Aorta (tissue), 5 donors: ENCODE data around the gene PURA. TPM values are rescaled to one million over a fixed set of nuclear protein-coding genes. Genes with fewer than 3 reads are reported as not detected.

Experiments used
- ATAC-seq: fragments of 200-7000 bp; cut with Tn5 transposase; one replicate; pipeline ENCODE4 v1.9.1; 2022; ENCODE audit warnings: moderate library complexity; ENCODE audit not compliant: low FRiP score
- DNase-seq, 2 donors: peaks; one replicate each; pipeline ENCODE4 v3.0.0-alpha.2; 2020
- H3K27ac ChIP-seq, 2 donors: one replicate each; pipeline ENCODE4 v1.5.1; 2013; ENCODE audit warnings: low read length in 2 of 2, mild to moderate bottlenecking in 2 of 2, moderate library complexity in 2 of 2, control low read depth in 1 of 2, inconsistent platforms in 1 of 2, low read depth in 1 of 2
- H3K27me3 ChIP-seq, 2 donors: one replicate each; pipeline ENCODE4 v1.6.1; 2013; ENCODE audit warnings: control low read depth in 1 of 2, low read length in 1 of 2, mild to moderate bottlenecking in 1 of 2, moderate library complexity in 1 of 2; ENCODE audit not compliant: insufficient read depth in 2 of 2, control insufficient read depth in 1 of 2
- H3K36me3 ChIP-seq, 2 donors: one replicate each; pipeline ENCODE4 v1.6.1; 2013; ENCODE audit warnings: control low read depth in 1 of 2, low read length in 1 of 2, mild to moderate bottlenecking in 1 of 2; ENCODE audit not compliant: insufficient read depth in 2 of 2, control insufficient read depth in 1 of 2
- H3K4me1 ChIP-seq, 2 donors: one replicate each; pipeline ENCODE4 v1.6.1; 2013; ENCODE audit warnings: low read length in 2 of 2, control low read depth in 1 of 2, mild to moderate bottlenecking in 1 of 2, moderate library complexity in 1 of 2; ENCODE audit not compliant: insufficient read depth in 2 of 2, control insufficient read depth in 1 of 2
- H3K4me3 ChIP-seq, 2 donors: one replicate each; pipeline ENCODE4 v1.5.1; 2013; ENCODE audit warnings: low read length in 2 of 2, control low read depth in 1 of 2, mild to moderate bottlenecking in 1 of 2
- H3K9me3 ChIP-seq: one replicate; pipeline ENCODE4 v1.6.1; 2013; ENCODE audit warnings: mild to moderate bottlenecking, low read length; ENCODE audit not compliant: control insufficient read depth
- WGBS, 2 donors: extraction: QIAGEN DNeasy Blood & Tissue Kit; methylation state at CpG; one replicate each; pipeline ENCODE4 v1.1.7; 2013; 5-methylcytosine and 5-hydroxymethylcytosine counted together
- intact Hi-C, 2 donors: fragments of 100-400 bp; cut with DNase I; formaldehyde crosslinking; loops; one replicate each; pipeline versions ENCODE4 v1.14.2 to v1.15.0; 2022
- long read RNA-seq, 2 donors: library from polyadenylated mRNA; unstranded; transcript quantifications; one replicate each; pipeline ENCODE4 v2.0.0, GENCODE V29; 2020 to 2021
- polyA plus RNA-seq, 2 donors: library from polyadenylated mRNA; stranded (reverse); fragments of 200-250 nt; gene quantifications; one replicate each; pipeline ENCODE4 v1.2.3, GENCODE V29; 2013
- total RNA-seq, 2 donors: library from RNA; stranded (reverse); fragmentation: NEBNext Ultra II Directional; extraction: Animal tissue kit (Norgen Biotek cat#: 25700); gene quantifications; one replicate each; pipeline ENCODE4 v1.2.1, GENCODE V29; 2021
- donor health status: healthy with polysubstance abuse.
- donor health status: Bipolar disorder and iron deficiency.
- donor health status: DM: no; HTN: no; CAD: no.
- donor health status: DM: no; HTN: no; CAD: no.
- donor health status: DM: yes; HTN: yes; CAD: no.

The PURA gene
- 10 to 100 TPM; 46.2 to 50.0 TPM for total RNA-seq
- polyA plus RNA-seq, result 10 to 100 TPM in 1 of 2 donors, 1 to 10 TPM in 1; 5.2 to 14.0 TPM
- long read RNA-seq, donor 1, full-length matches to known transcripts, result 30 of 31 reads
- long read RNA-seq, donor 1, partial matches to known transcripts, result 0 of 31 reads
- long read RNA-seq, donor 1, other reads (novel, unspliced or antisense), result 1 of 31 reads
- long read RNA-seq, donor 2, full-length matches to known transcripts, result 25 of 43 reads
- long read RNA-seq, donor 2, partial matches to known transcripts, result 0 of 43 reads
- long read RNA-seq, donor 2, other reads (novel, unspliced or antisense), result 18 of 43 reads

DNA sequence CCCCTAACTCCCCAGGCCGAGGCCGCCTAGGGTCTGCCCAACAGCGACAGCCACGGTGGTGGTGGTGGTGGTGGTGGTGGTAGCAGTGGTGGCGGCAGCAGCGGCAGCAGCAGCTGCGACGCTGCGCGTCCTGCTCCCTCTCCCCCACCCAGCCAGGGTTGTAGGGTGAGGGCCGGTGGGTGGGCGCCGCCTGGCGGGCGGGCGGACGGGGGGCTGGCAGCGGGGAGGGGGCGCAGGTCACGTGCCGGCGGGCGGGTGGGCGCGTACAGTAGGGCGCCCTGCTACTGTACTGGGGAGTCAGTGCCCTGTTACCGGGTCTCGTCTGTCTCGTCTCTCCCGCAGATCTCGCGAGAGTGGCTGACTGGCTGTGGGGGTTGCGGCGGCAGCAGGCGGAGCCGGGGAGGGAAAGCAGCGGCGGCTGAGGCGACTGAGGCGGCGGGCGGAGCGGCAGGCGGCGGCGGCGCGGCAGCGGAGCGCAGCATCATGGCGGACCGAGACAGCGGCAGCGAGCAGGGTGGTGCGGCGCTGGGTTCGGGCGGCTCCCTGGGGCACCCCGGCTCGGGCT, at the start of gene PURA:
Gene PURA (plus strand): TSS at position 411 of the 565 bp plus-strand sequence. CDS start 73 bp downstream, at position 484.
- ATAC-seq, result peak; percentile 96
- intact Hi-C loops, result loop anchor here (2.0 to 5.0 kb wide), 2 partner anchors 31 to 34 kb away; no protein-coding TSS in a partner anchor
- Histone ChIP-seq H3K27me3 (no peaks in the 10 kb centered on the region), H3K9me3 (no peaks in the 10 kb centered on the region), H3K4me3 (peak within 1 kb of the TSS; percentile 76 to 77), H3K4me1 (peaks cover 0 to 3% of the 10 kb centered on the region in 2 donors), H3K27ac (peak within 1 kb of the TSS; percentile 62 to 87), H3K36me3 (no peaks in the 10 kb centered on the region)
- peak; percentile 98 to 99 for DNase-seq
- 0% methylated on average over 19 to 60 of the region's 60 CpGs for WGBS, 2 donors

GRCh38 chr5:140072812-140073211, 41.1 kb upstream of the PURA start:
- Histone ChIP-seq H3K36me3 (no peaks in the 10 kb centered on the region), H3K27me3 (no peaks in the 10 kb centered on the region), H3K4me1 (no peaks in the 10 kb centered on the region), H3K9me3 (no peaks in the 10 kb centered on the region), H3K4me3 (no peak overlapping the region), H3K27ac (no peak overlapping the region)
- DNase-seq (no peak), ATAC-seq (no peak)
- intact Hi-C loops, result loop anchor here (1.0 to 5.0 kb wide), 2 partner anchors 69 to 84 kb away; no protein-coding TSS in a partner anchor
- WGBS, 2 donors, result 47 to 48% methylated on average over 10 of the region's 10 CpGs

GRCh38 chr5:140073296-140073695, 40.6 kb upstream of the PURA start:
- Histone ChIP-seq H3K36me3 (no peaks in the 10 kb centered on the region), H3K4me3 (no peak overlapping the region), H3K27ac (no peak overlapping the region), H3K4me1 (no peaks in the 10 kb centered on the region), H3K9me3 (no peaks in the 10 kb centered on the region), H3K27me3 (no peaks in the 10 kb centered on the region)
- ATAC-seq (no peak), DNase-seq (no peak)
- intact Hi-C loops, result loop anchor here (1.0 to 5.0 kb wide), 2 partner anchors 69 to 84 kb away; no protein-coding TSS in a partner anchor
- 13% methylated on average over 4 of the region's 4 CpGs for WGBS, 2 donors

DNA sequence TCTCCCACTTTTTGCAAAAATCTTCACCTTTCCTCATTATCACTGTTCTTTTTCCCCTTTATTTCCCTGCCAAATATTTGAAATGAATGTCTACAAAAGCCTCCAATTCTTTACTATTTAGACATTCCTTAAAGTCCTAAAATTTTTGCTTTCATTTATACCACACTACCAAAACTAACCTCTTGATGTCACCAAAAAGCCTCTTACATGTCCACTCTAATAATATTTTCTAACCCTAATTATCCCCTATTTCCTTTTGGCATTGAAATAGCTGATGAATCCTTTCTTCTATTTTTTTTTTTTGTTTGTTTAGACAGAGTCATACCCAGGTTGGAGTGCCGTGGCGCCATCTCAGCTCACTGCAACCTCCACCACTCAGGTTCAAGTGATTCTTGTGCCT, 38.5 kb upstream of the PURA start:
- Histone ChIP-seq H3K4me1 (no peaks in the 10 kb centered on the region), H3K9me3 (no peaks in the 10 kb centered on the region), H3K4me3 (no peak overlapping the region), H3K36me3 (no peaks in the 10 kb centered on the region), H3K27me3 (no peaks in the 10 kb centered on the region), H3K27ac (no peak overlapping the region)
- DNase-seq (no peak), ATAC-seq (no peak)
- 67 to 68% methylated on average over 2 of the region's 2 CpGs for WGBS, 2 donors
- intact Hi-C loops, result no loop called here

DNA sequence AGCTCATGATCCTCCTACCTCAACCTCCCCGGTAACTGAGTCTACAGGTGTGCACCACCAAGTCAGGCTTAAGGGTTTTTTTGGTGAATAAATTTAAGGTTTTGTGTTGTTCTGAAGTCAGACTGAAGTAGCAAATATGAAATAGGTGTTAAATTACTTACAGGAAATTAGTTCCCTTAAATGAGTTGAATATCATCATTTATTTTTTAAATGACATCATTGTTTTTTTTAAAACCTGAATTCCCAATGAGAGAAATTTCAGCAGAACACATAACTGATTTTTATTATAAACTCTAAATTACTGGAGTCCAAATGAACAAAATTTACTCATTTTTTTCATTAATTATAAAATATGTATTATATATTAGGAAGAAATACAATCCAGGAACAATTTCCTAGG, 37.8 kb upstream of the PURA start:
- ATAC-seq (no peak), DNase-seq (no peak)
- Histone ChIP-seq H3K27ac (no peak overlapping the region), H3K27me3 (no peaks in the 10 kb centered on the region), H3K9me3 (no peaks in the 10 kb centered on the region), H3K4me1 (no peaks in the 10 kb centered on the region), H3K4me3 (no peak overlapping the region), H3K36me3 (no peaks in the 10 kb centered on the region)
- WGBS, 2 donors, result 96 to 97% methylated on average over 1 of the region's 1 CpG
- intact Hi-C loops, result no loop called here

- no peak overlapping the region for H3K27ac ChIP-seq
- no peak for ATAC-seq
- no peaks in the 10 kb centered on the region for H3K27me3 ChIP-seq
- no peak for DNase-seq
- no peaks in the 10 kb centered on the region for H3K4me1 ChIP-seq
- intact Hi-C loops, result no loop called here
- H3K4me3 ChIP-seq, result no peak overlapping the region
- WGBS, 2 donors, result 64 to 70% methylated on average over 2 of the region's 2 CpGs
- no peaks in the 10 kb centered on the region for H3K9me3 ChIP-seq
- no peaks in the 10 kb centered on the region for H3K36me3 ChIP-seq
Measured at GRCh38 chr5:140076788-140077187, 37.1 kb upstream of the PURA start.

DNA sequence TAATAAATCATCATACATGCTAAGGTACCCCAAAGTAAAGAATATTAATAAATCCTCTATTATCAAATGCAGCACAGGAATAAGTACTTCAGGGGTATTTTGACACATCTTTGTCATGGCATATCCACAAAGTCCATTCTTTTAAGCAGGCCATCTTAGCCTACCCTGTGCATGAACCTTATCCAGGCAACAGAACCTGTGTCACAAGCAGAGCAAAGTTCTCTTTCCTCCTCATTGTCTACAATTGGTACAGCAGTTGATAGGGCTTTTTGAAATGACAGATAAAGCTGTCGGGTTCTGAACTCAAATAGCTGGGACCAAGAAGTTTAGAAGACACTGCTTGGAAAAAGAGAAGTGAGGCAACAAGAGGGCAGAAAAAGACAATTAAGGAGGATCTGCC, 30.8 kb upstream of the PURA start:
- no peak overlapping the region for H3K27ac ChIP-seq
- intact Hi-C loops, result no loop called here
- H3K4me3 ChIP-seq, result no peak overlapping the region
- H3K27me3 ChIP-seq, result no peaks in the 10 kb centered on the region
- WGBS, 2 donors, result 89 to 91% methylated on average over 1 of the region's 1 CpG
- H3K9me3 ChIP-seq, result no peaks in the 10 kb centered on the region
- ATAC-seq (no peak), DNase-seq (no peak)
- no peaks in the 10 kb centered on the region for H3K36me3 ChIP-seq
- no peaks in the 10 kb centered on the region for H3K4me1 ChIP-seq

GRCh38 chr5:140083650-140084049, 30.3 kb upstream of the PURA start:
- ATAC-seq, result no peak
- H3K9me3 ChIP-seq, result no peaks in the 10 kb centered on the region
- WGBS, 2 donors, result 89 to 97% methylated on average over 1 of the region's 1 CpG
- H3K27me3 ChIP-seq, result no peaks in the 10 kb centered on the region
- intact Hi-C loops, result no loop called here
- no peaks in the 10 kb centered on the region for H3K36me3 ChIP-seq
- no peak overlapping the region for H3K27ac ChIP-seq
- H3K4me3 ChIP-seq, result no peak overlapping the region
- DNase-seq, result no peak
- no peaks in the 10 kb centered on the region for H3K4me1 ChIP-seq

DNA sequence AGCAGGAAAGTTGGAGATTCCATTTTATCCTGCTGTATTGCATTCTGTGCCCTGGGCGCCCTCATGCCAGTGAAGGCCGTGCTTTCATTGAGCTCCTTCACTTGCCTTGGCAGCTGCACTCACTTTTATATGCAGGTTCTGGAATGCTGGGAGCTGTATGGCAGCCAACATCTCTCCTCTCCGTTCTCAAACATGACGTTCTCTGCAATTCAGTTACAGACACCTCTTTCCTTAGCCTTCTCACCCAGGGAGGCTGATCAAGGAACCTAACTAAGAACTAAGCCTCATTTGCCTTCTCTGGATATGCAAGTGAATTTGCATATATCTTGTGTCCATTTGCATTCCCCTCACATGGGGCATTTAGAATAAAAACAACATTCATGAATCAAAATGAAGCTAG, 29.4 kb upstream of the PURA start:
- no peaks in the 10 kb centered on the region for H3K27me3 ChIP-seq
- intact Hi-C loops, result no loop called here
- no peak for ATAC-seq
- no peaks in the 10 kb centered on the region for H3K9me3 ChIP-seq
- no peaks in the 10 kb centered on the region for H3K4me1 ChIP-seq
- H3K36me3 ChIP-seq, result no peaks in the 10 kb centered on the region
- DNase-seq, result no peak
- H3K27ac ChIP-seq, result no peak overlapping the region
- WGBS, 2 donors, result 4 to 12% methylated on average over 4 of the region's 4 CpGs
- no peak overlapping the region for H3K4me3 ChIP-seq
